Nephron progenitor cell (in vitro differentiated cells): ENCODE results near the gene PDCD7.
A peak's percentile ranks its signal among the peaks of the same experiment; 100 is the strongest.

Experiments
- DNase-seq: peaks from one replicate; pipeline ENCODE4 v3.0.0; 2021
- H3K27ac Mint-ChIP-seq: 2 replicates; pipeline ENCODE4 v1.8.0; 2021; ENCODE audit warnings: mild to moderate bottlenecking, moderate library complexity, mixed read lengths
- H3K27me3 Mint-ChIP-seq: 2 replicates; pipeline ENCODE4 v1.8.0; 2021; ENCODE audit warnings: mild to moderate bottlenecking, low read depth, mixed read lengths; ENCODE audit not compliant: poor library complexity
- H3K36me3 Mint-ChIP-seq: 2 replicates; pipeline ENCODE4 v1.8.0; 2021; ENCODE audit warnings: low read depth, mixed read lengths
- H3K4me1 Mint-ChIP-seq: 2 replicates; pipeline ENCODE4 v1.8.0; 2021; ENCODE audit warnings: mixed read lengths
- H3K4me3 Mint-ChIP-seq: 2 replicates; pipeline ENCODE4 v1.8.0; 2021; ENCODE audit warnings: mild to moderate bottlenecking, moderate library complexity, mixed read lengths
- H3K9me3 Mint-ChIP-seq: 2 replicates; pipeline ENCODE4 v1.8.0; 2021; ENCODE audit warnings: mild to moderate bottlenecking, moderate library complexity, mixed read lengths
- CTCF ChIP-seq: fragments of 200-600 bp; sonication (generic); IDR thresholded peaks from 2 replicates; pipeline ENCODE4 v1.5.0; 2021; ENCODE audit warnings: antibody characterized with exemption

Gene PDCD7

GRCh38 chr15:65089206-65089824 lies 44.3 kb downstream of the PDCD7 start:
- no peaks in the 10 kb centered on the region for H3K36me3 Mint-ChIP-seq

GRCh38 chr15:65088643-65089021 lies 45.0 kb downstream of the PDCD7 start:
- Mint-ChIP-seq H3K27ac (no peak overlapping the region), H3K9me3 (no peaks in the 10 kb centered on the region), H3K4me1 (peaks cover 75% of the 10 kb centered on the region), H3K4me3 (no peak overlapping the region), H3K27me3 (peaks cover 11% of the 10 kb centered on the region), H3K36me3 (no peaks in the 10 kb centered on the region)
- TF ChIP-seq CTCF = no peak
- DNase-seq = no peak

More at GRCh38 chr15:65089206-65089824, 44.3 kb downstream of the PDCD7 start:
- Mint-ChIP-seq H3K9me3 (no peaks in the 10 kb centered on the region), H3K27me3 (peaks cover 11% of the 10 kb centered on the region), H3K4me3 (no peak overlapping the region), H3K4me1 (peaks cover 68% of the 10 kb centered on the region), H3K27ac (no peak overlapping the region)
- TF ChIP-seq CTCF = no peak
- DNase-seq = no peak

- no peak for TF ChIP-seq CTCF
- H3K27ac Mint-ChIP-seq = no peak overlapping the region
- peaks cover 11% of the 10 kb centered on the region for H3K27me3 Mint-ChIP-seq
- H3K36me3 Mint-ChIP-seq = no peaks in the 10 kb centered on the region
- no peak overlapping the region for H3K4me3 Mint-ChIP-seq
- no peak for DNase-seq
- no peaks in the 10 kb centered on the region for H3K9me3 Mint-ChIP-seq
- H3K4me1 Mint-ChIP-seq = peaks cover 81% of the 10 kb centered on the region
Measured at GRCh38 chr15:65087873-65088642, 45.5 kb downstream of the PDCD7 start.

- peak overlapping the region; percentile 68 for H3K27ac Mint-ChIP-seq
- no peak for DNase-seq
- no peak for TF ChIP-seq CTCF
- H3K4me3 Mint-ChIP-seq = no peak overlapping the region
- H3K36me3 Mint-ChIP-seq = no peaks in the 10 kb centered on the region
- H3K4me1 Mint-ChIP-seq = peaks cover 82% of the 10 kb centered on the region
- peaks cover 11% of the 10 kb centered on the region for H3K27me3 Mint-ChIP-seq
- H3K9me3 Mint-ChIP-seq = no peaks in the 10 kb centered on the region
Measured at GRCh38 chr15:65087411-65087810, 46.2 kb downstream of the PDCD7 start.

GRCh38 chr15:65086680-65087111 lies 46.9 kb downstream of the PDCD7 start:
- Mint-ChIP-seq H3K27ac (no peak overlapping the region), H3K4me3 (no peak overlapping the region), H3K9me3 (no peaks in the 10 kb centered on the region), H3K27me3 (peaks cover 11% of the 10 kb centered on the region), H3K4me1 (peaks cover 82% of the 10 kb centered on the region), H3K36me3 (no peaks in the 10 kb centered on the region)
- peak; percentile 4 for TF ChIP-seq CTCF
- DNase-seq = no peak
